Colon (tissue), 2 donors: Measurements from ENCODE around the gene RAB30.

Source experiments
- FAIRE-seq: peaks from 2 replicates; lab custom pipeline; 2012; peaks lifted over from hg19 to GRCh38; lab: Jason Lieb, UNC
- donor health status: control.
- donor health status: control.

Gene RAB30

DNA sequence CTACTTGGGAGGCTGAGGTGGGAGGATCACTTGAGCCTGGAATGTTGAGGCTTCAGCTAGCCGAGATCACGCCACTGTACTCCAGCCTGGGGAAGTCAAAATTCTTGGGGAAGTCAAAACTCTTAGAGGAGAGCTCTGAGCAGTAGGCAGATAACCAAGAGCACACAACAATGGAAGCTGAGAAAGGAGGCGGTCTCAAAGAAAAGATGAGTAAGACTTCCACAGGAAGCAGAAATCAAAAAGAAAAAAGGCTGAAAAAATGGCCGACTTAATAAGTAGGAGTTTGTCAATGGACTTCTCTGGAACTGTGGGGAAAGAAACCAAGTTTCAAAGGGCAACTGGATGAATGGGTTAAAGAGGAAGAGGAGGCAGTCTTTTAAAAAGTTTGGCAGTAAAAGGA lies 32.1 kb downstream of the RAB30 start:
- FAIRE-seq, result no peak

DNA sequence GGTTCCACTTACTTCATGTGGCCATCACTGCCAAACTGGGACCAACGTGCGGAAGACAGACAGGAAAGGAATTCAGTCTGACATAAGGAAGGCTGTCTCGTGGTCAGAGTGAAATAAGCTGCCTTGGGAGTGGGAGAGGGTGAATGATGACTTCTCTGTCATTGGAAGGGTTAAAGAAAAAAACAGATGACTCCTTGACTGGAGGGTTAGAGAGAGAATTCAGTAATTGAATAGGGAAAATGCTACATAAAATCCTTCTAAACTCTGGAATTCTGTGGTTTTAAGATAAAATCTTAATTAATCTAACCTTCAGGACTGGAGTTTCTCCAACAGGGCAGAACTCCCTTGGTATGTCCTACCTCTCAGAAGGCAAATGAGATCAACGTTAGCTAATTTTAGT lies 33.8 kb downstream of the RAB30 start:
- no peak for FAIRE-seq

DNA sequence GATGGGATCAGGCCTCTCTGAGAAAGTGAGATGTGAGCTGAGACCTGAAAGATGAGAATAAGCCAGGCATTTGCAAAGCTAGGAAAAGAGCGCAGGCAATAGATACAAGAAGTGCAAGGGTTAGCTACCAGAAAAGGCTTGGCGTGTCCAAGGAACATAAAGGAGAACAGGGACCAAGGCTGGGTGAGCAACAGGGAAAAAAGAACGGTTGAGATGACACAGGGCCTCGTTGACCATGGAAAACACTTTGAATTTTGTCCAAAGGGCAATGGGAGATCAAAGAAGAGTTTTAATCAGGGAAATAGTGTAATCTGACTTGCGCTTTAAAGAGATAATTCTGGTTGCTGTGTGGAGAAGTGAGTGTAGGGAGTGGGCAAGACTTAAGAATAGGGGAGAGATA lies 35.0 kb downstream of the RAB30 start:
- FAIRE-seq, result no peak

DNA sequence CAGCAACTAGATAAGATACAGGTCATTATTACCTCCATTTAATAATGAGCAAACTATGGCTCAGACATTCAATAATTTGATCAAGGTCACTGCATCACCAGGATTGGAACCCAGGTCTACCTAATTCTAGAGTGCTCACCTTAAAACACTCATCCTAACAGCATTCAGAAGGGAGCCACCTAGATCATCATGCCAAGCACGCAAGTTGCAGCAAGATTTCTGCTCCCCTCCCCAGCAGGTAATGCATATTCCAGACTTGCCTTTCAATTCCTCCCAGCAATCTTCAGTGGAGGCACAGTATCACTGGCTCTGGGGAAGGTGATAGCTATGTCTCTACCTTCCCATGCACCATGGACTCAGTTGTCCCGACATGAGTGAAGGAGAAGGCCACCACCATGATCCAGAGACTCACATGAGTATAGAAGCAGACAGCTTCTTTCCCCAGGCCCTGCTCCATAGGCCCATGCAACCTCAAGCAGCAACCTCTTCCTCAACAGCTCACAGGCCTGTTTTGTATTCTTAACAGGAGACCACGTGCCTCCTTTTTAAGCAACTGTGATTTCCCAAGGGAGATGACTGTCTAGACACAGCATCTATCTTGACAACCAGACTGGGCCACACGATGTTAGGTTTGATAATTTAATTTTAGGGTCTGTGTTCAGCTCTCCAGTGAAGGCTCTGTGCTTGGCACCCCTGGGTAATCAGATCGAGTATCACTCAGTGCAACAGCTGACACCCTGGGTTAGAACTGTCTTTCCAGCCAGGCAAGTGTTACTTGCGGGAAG lies 36.4 kb downstream of the RAB30 start:
- no peak for FAIRE-seq

DNA sequence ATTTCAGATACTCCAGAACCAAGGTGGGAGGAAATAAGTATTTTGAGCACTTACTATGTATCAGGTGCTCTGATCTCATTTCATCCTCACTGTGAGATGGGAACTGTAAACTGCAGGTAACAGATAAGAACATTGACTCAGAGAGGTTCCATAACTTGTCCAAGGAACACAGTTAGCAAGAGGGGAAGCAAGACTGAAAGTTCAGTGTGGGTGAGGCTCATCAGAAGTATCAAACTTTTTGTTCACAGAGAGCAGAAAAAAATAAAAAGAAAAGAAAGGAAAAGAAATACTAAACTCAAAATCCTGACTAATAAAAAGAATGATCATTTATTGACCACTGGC lies 37.1 kb downstream of the RAB30 start:
- FAIRE-seq, result no peak

DNA sequence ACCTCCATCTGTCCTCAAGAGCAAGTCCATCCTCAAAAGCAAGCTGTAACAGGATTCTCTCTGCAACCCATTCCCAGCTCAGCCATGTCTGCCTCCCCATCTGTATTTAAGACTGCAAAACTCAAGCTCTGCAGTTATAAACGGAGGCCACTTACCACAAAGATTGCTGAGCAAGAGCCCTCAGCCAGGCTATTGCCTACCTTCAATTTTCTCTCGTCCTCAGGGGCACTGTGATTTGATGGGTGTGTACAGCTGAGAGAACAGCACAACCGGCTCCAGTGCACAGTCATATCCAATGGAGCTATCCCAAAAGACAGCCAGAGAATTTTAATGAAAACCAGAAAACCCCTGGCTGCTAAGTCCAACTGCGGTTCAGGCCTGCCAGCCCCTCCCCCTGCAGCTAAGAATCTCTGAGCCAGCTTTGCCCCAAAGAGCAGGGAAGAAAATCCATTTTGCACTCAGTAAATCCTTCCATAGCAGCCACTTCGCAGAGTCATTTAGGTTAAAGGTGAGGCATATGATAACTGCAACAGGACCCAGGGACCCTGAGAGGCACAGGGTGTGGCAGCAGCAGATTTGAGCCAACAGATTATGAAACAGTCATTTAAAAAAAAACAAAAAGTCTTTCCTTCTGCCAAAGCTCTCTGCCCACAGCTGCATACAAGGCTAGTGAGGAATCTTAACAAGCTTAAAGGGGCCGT lies 37.6 kb downstream of the RAB30 start:
- no peak for FAIRE-seq

DNA sequence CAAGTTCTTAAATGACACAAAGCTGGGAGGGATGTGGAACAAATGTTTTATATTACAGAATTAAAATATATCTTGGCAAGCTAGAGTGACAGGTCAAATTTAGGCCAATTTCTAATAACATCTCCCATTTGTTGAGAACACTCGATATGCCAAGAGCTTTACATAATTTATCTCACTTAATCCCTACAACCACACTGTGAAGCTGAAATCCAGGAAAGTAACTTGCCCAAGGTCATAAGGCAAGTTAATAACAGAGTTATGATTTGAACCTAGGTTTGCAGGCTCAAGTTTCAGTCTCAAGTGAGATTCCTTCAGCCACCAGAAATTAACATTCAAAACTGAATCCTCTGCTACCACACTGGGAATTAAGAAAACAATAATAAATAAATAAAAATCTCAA lies 38.3 kb downstream of the RAB30 start:
- FAIRE-seq, result no peak

DNA sequence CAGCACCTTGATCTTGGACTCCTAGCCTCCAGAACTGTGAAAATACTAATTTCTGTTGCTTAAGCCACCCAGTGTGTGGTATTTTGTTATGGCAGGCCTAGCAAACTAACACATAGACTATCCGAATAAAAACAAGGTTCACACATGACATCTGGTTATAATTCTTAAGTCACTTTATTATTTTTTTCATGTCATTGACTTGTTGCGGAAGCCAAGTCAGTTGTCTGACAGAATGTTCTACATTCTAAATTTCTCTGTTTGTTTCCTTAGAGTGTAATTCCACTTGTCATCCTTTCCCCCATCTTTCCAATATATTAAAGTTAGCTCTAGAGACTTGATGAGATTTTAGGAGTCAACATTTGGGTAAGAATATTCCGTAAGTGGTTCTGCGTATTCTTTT lies 40.6 kb downstream of the RAB30 start:
- FAIRE-seq, result no peak

DNA sequence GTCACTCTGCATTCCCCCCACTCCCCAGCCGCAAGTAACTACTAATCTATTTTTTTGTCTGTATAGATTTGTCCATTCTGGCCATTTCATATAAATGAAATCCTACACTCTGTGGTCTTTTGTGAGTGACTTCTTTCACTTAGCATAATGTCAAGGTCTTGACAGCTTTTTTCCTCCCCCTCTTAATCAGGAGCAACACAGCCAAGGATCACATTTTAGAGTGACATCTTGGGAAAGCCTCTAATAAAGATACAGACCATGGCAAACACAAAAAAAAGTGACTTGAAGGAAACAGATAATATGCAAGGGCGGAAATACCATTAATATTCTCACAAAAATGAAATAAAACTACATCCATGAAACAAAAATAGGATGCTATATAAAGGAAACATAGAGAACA lies 43.9 kb downstream of the RAB30 start:
- no peak for FAIRE-seq

DNA sequence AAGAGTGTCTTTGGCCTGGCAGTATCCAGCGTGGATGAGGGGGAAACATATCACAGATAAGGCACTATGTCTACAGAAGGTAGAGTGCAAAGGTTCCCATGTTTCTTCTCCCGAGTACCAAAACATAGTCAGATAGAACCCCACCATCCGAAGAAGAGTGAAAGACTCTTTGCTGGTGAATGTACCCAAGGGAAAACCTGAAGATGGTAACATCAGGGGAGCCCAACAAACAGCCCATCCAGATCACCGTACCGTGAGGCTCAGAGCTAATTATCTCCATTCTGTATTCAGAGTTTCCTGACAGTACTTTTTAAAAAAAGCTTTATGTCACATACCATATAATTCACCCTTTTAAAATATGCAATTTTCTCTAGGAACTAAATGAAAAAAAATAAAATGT lies 44.4 kb downstream of the RAB30 start:
- no peak for FAIRE-seq

DNA sequence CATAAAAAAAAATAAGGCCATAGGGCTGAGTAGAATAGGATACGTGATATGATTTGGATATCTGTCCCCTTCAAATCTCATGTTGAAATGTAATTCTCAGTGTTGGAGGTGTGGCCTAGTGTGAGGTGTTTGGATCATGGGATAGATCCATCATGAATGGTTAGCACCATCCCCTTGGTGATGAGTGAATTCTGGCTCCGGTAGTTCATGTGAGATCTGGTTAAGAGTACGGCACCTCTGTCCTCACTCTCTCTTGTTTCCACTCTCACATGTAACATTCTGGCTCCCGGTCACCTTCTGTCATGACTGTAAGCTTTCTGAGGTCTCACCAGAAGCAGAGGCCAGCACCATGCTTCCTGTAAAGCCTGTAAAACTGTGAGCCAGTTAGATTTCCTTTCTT lies 45.5 kb downstream of the RAB30 start:
- no peak for FAIRE-seq

DNA sequence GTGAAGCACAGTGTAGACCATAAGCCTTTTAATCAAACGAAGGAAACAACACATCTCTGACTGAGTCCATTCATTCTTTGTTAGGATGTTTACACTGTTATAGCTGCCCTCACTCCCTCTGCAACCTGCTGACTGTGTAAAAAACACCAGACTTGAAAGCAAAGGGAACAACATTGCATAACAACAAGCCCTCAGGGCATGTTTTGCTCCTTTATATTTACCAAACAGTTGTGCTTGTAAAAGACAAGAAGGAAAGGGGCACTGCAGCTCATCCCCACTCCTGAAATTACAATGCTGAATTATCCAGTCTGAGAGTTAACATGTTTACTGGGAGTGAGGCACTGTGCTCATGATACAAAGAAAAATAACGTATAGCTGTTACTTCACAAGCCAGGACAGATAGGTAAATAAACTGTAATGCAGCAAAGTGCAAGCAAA lies 46.4 kb downstream of the RAB30 start:
- no peak for FAIRE-seq

DNA sequence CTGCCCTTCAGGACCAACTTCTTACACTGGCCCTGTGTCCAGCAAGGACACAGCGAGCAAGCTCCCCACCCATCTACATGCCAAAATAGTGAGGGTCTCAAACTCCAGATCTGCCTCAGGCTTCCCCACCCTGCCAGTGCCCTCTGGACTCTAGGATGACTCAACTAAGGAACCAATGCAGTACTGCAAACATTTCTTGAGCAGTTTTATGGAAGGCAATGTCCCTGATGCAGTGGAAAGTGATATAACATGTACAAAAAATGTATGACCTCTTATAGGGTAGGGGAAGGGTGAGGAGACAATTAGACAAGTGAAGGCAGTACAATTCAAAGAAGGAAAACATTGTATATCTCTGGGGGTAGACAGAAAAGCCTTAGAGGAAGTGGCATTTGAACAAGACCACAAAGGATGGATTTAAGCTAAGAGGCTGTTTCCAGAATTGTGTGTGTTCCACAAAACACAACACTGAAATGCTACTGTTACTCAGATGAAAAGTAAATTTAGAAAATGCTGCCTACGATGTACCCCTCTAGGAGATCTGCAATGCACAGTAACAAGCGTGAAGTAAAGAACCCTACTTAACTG lies 47.3 kb downstream of the RAB30 start:
- FAIRE-seq, result no peak

DNA sequence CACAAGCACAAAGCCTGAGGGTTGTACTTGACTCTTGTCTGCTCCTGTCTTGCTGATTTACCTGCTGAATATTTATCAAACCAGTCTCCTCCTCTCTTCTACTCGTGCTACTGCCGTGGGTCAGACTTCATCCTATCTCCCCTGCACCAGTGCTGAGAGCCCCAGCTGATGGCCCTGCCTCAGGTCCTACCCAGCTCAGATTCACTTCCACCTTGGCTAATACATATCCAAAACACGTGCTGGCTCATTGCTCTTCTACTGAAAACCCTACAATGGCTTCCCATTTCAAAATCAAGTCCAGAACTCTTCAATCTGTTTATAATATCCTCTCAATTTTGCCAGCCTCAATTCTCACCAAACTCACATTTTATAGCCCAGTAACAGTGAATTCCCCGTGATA lies 48.3 kb downstream of the RAB30 start:
- no peak for FAIRE-seq

DNA sequence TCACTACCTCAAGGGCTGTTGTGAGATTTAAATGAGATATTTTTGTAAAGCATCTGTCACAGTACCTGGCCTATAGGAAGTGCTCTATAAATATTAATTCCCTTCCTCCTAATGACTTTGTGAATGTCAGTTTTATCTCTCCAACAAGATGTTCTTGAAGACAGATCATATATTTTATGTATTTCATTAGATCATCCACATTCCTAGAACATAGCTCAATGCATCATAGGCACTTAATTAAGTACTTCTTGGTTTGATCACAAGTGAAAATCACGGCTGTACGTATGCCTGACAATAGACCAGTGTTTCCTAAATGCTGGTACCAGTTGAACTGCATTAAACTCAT lies 49.9 kb downstream of the RAB30 start:
- no peak for FAIRE-seq

DNA sequence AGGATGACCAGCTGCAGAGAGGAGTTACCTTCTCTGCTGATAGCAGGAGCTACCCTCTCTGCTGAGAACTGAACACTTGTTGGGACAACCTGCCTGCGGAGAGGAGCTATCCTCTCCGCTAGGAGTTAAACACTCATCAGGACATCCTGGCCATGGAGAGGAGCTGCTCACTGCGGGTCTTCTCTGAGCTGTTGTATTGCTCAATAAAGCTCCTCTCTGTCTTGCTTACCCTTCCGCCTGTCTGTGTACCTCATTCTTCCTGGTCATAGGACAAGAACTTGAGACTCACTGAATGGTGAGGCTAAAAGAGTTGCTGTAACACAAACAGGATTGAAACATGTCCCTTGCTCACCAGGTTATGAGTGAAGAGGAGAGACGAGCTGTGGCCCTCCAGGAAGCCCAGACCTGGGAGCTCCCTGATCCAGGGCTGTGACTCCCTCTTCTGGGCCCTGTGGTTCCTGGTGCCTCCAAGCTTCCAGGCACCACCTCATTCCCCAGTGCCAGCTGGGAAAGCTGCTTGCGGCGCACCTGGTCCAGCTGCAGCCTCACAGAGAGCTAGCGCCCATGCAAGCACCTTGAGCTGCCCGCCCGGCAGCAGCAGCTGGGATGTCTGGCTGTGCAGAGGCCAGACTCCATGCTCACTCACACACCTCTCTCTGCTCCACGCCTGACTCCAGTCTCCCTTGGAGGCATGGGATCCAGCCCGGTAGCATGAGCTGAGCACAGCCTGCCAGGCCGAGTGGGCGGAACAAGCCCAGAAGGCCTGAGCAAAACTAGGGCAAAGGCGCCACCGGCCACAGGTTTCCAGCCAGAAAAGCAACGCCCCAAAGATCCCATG lies 50.5 kb downstream of the RAB30 start:
- FAIRE-seq, result no peak

DNA sequence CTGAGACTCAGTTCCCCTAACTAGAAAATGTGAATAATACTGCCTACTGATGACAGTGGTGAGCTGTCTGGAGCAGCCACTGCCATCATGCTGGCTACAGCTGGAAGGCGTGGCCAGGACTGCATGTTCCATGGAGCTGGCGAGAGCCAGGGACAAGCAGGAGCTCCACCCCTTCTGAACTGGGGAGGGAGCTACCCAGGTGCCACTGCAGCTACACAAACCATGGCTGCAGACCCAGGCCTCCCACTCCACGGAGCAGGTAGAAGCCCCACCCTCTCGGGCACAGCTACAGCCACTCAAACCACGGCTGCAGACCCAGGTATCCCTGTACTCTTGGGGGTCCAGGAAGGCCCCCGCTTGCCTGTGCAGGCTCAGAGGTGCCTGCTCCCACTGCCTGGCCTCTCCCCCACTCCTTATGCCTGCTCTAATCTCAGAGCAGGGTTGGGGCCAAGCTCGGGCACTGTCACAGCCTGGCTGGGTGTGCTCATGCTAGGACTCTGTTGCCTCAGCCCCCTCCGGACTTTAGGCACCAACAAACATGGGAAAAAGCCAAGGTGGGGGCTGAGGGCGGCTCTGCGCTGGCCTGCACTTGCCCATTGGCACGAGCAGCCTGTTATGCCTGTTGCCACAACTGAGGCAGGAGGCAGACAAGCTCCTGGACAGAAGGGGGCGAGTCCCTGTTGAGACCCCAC lies 51.7 kb downstream of the RAB30 start:
- no peak for FAIRE-seq

DNA sequence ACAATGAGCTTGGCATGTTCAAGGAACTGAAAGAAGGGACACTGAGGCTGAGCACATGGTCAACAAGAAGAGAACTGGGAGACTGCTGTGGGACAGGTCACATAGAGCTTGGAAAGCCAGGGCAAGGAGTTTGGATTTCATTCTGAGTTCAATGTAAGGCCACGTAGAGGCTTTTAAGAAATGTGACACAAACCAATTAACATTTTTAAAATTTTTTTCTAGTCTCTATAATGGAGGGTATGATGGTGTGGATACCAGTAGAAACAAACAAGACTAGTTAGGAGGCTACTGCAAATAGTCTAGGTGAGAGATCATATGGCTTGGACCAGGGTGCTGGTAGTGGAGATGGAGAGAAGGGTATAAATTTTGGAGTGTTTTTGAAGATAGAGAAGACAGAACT lies 56.7 kb downstream of the RAB30 start:
- FAIRE-seq, result no peak

DNA sequence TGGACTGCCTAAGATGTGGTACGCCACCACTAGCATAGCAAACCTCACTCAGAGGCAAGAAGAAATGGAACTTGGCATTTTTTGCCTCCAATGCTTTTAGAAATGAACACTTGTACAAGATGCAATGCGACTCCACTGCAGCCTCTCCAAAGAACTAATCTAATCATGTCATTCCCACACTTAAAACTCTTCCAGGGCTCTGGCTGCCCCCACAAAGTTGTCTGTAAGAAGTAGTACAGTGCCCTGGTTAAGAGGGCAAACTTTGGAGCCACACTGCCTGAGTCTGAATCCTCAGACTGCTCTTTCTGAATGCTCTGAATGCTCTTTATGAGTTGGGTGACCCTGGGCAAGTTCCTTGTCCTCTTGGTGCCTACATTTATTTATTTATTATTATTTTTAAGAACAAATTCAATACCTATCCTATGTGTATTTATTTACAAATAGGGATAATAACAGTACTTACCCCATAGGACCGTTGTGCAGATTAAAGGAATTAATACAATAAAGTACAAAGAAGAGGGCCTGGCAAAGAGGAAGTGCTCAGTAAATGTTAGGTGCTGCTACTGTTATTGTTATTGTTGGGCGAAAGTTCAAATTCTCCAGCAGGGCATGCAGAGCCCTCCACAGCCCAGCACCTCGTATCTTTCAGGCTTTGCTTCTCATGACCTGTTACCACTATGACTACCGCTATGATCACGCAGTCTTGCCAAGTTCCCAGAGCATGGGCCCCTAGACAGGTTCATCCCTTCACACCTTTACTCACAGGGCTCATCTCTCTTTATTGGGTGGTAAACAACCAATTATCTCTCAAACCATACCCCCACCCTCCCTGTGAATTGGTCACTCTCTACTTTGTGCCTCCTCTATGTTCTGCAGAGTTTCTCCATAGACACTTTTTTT lies 59.3 kb downstream of the RAB30 start:
- FAIRE-seq, result no peak

DNA sequence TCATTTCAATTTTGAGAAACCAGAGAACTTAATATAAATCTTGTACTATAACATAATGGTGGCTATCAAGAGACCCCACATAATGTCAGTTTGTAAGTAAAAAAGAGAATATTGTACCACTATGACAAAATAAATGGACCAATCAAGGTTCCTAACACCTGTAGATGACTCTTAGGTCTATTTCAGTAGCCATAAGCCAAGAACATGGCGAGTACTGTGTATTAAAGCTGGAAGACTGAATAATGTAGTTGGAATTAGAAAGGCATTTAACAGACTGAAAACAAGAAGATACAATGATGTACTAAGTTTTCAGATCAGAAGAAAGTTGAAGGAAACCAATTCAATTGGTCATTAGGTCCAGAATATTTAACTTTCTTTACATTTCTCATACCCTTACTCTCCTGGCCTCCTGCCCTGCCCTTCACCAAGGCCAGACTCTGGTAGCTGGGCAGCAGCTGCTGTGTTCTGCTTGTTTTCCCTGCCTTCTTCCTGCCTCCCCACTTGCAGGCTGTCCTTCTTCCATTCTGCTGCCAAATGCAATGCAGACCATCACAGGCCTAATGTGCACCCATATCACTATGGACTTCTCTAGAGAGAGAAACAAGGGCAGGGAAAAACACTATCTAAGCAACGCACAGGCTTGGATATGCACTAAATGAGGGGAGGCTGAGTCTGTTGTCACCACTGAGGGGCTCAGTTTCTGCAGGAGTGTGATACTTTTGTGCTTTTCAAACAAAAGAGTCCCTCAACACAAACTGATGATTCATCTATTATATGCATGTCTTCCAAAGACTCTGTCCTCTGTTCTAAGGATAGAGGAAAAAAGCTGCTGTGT lies 60.1 kb downstream of the RAB30 start:
- FAIRE-seq, result no peak
